H1 (cell line): ENCODE measurements around the gene TRAF3. TPM values are rescaled to one million over a fixed set of nuclear protein-coding genes. Genes with fewer than 3 reads are reported as not detected.

Experiments
- CTCF ChIA-PET: fragments of 300-600 bp; sonication (Branson Sonifier 250); formaldehyde crosslinking; loops from one replicate; lab custom pipeline; 2021; ENCODE audit not compliant: partially characterized antibody; lab: Charles Lee
- POLR2A ChIA-PET: fragments of 300-600 bp; sonication (Branson Sonifier 250); formaldehyde crosslinking; loops from one replicate; lab custom pipeline; 2021; ENCODE audit warnings: inconsistent platforms; ENCODE audit not compliant: partially characterized antibody; lab: Charles Lee
- DNase-seq, 2 experiments: peaks; one replicate each; pipeline versions ENCODE4 v3.0.0 to v3.0.0-alpha.2; 2010 to 2022; ENCODE audit warnings: low spot score in 2 of 2, low read depth in 1 of 2, mixed read lengths in 1 of 2
- FAIRE-seq: peaks from 2 replicates; lab custom pipeline; 2011; peaks lifted over from hg19 to GRCh38; lab: Jason Lieb, UNC
- H2AFZ ChIP-seq: 2 replicates; pipeline ENCODE4 v1.8.1; 2012; ENCODE audit warnings: low read length, inconsistent platforms
- H2AK5ac ChIP-seq: 2 replicates; pipeline ENCODE4 v1.6.1; 2013; ENCODE audit warnings: low read depth, low read length
- H2BK120ac ChIP-seq: replicated peaks from 2 replicates; pipeline ENCODE3; 2013; ENCODE audit warnings: low read depth, low read length, inconsistent platforms
- H2BK12ac ChIP-seq: 2 replicates; pipeline ENCODE4 v1.6.1; 2013; ENCODE audit warnings: low read depth, low read length
- H2BK15ac ChIP-seq: 2 replicates; pipeline ENCODE4 v1.6.1; 2013; ENCODE audit warnings: low read length
- H2BK20ac ChIP-seq: 2 replicates; pipeline ENCODE4 v1.6.1; 2013; ENCODE audit warnings: low read length
- H2BK5ac ChIP-seq: 2 replicates; pipeline ENCODE4 v1.6.1; 2013; ENCODE audit warnings: low read depth, low read length
- H3K14ac ChIP-seq: 2 replicates; pipeline ENCODE4 v1.6.1; 2013; ENCODE audit warnings: inconsistent platforms; ENCODE audit not compliant: insufficient read length
- H3K18ac ChIP-seq: 2 replicates; pipeline ENCODE4 v1.6.1; 2013; ENCODE audit warnings: low read length; ENCODE audit errors: extremely low read depth
- H3K23ac ChIP-seq: 2 replicates; pipeline ENCODE4 v1.6.1; 2013; ENCODE audit warnings: inconsistent platforms; ENCODE audit not compliant: insufficient read length
- H3K23me2 ChIP-seq: 2 replicates; pipeline ENCODE4 v1.6.1; 2013; ENCODE audit warnings: low read depth, low read length
- H3K27ac ChIP-seq: 2 replicates; pipeline ENCODE4 v1.6.1; 2011; ENCODE audit warnings: low read depth, low read length, inconsistent platforms
- H3K27me3 ChIP-seq, 4 experiments: replicated peaks in 1 of 4; 1 replicate in 1 of 4; 2 replicates in 3 of 4; pipeline versions ENCODE4 v1.6.1 to v1.8.1; 2011 to 2013; ENCODE audit warnings: low read length in 3 of 4, mild to moderate bottlenecking in 3 of 4, inconsistent platforms in 2 of 4, mixed read lengths in 2 of 4, moderate library complexity in 1 of 4; ENCODE audit not compliant: control insufficient read depth in 3 of 4, insufficient read depth in 3 of 4; ENCODE audit errors: extremely low read depth in 1 of 4
- H3K36me3 ChIP-seq, 4 experiments: 2 replicates each; pipeline versions ENCODE4 v1.6.1 to v1.8.1; 2011 to 2013; ENCODE audit warnings: mild to moderate bottlenecking in 4 of 4, low read length in 3 of 4, moderate library complexity in 2 of 4, control low read depth in 1 of 4, inconsistent platforms in 1 of 4; ENCODE audit not compliant: insufficient read depth in 4 of 4, control insufficient read depth in 2 of 4
- H3K4ac ChIP-seq: replicated peaks from 2 replicates; pipeline ENCODE3; 2013; ENCODE audit warnings: low read length, low read depth, mixed read lengths, inconsistent platforms; ENCODE audit not compliant: insufficient read length
- H3K4me1 ChIP-seq, 4 experiments: replicated peaks in 1 of 4; 1 replicate in 1 of 4; 2 replicates in 3 of 4; pipeline versions ENCODE4 v1.6.1 to v1.8.1; 2011 to 2013; ENCODE audit warnings: low read length in 3 of 4, inconsistent platforms in 2 of 4, mixed read lengths in 1 of 4; ENCODE audit not compliant: insufficient read depth in 4 of 4, control insufficient read depth in 3 of 4
- H3K4me2 ChIP-seq, 2 experiments: 2 replicates each; pipeline versions ENCODE4 v1.6.1 to v1.8.1; 2011 to 2013; ENCODE audit warnings: low read depth in 2 of 2, low read length in 2 of 2, control low read depth in 1 of 2, inconsistent platforms in 1 of 2, mild to moderate bottlenecking in 1 of 2; ENCODE audit not compliant: insufficient read depth in 1 of 2
- H3K4me3 ChIP-seq, 4 experiments: fragments of 200-600, 300-600 bp in 1 of 4; sonication (generic), shearing (Covaris generic), sonication (Bioruptor Twin) in 1 of 4; 2 replicates each; pipeline versions ENCODE4 v1.5.1 to v1.8.1; 2011 to 2016; ENCODE audit warnings: low read length in 4 of 4, low read depth in 3 of 4, control low read depth in 2 of 4, inconsistent platforms in 2 of 4, mild to moderate bottlenecking in 2 of 4, mixed read lengths in 1 of 4, moderate library complexity in 1 of 4; ENCODE audit not compliant: insufficient read depth in 2 of 4; ENCODE audit errors: extremely low read depth in 1 of 4
- H3K56ac ChIP-seq: replicated peaks from 2 replicates; pipeline ENCODE3; 2013; ENCODE audit warnings: low read depth, mild to moderate bottlenecking, mixed read lengths, low read length, inconsistent platforms; ENCODE audit not compliant: insufficient read length
- H3K79me1 ChIP-seq: 2 replicates; pipeline ENCODE4 v1.6.1; 2013; ENCODE audit warnings: low read depth, low read length, control low read depth
- H3K79me2 ChIP-seq, 2 experiments: 2 replicates each; pipeline versions ENCODE4 v1.6.1 to v1.8.1; 2012 to 2013; ENCODE audit warnings: low read length in 2 of 2, mild to moderate bottlenecking in 2 of 2, inconsistent platforms in 1 of 2; ENCODE audit not compliant: insufficient read depth in 2 of 2, control insufficient read depth in 1 of 2
- H3K9ac ChIP-seq, 4 experiments: replicated peaks in 1 of 4; 1 replicate in 1 of 4; 2 replicates in 3 of 4; pipeline versions ENCODE4 v1.6.1 to v1.8.1; 2011 to 2013; ENCODE audit warnings: low read depth in 3 of 4, low read length in 3 of 4, control low read depth in 2 of 4, mild to moderate bottlenecking in 2 of 4, moderate library complexity in 2 of 4, inconsistent platforms in 1 of 4; ENCODE audit errors: extremely low read depth in 1 of 4
- H3K9me3 ChIP-seq, 2 experiments: 2 replicates each; pipeline versions ENCODE4 v1.6.1 to v1.8.1; 2012 to 2013; ENCODE audit warnings: mild to moderate bottlenecking in 2 of 2, moderate library complexity in 2 of 2, control low read depth in 1 of 2, inconsistent platforms in 1 of 2, low read depth in 1 of 2, low read length in 1 of 2, mixed read lengths in 1 of 2; ENCODE audit not compliant: insufficient read depth in 2 of 2
- H4K20me1 ChIP-seq, 2 experiments: replicated peaks in 1 of 2; 2 replicates each; pipeline versions ENCODE3 to v1.8.1; 2011 to 2013; ENCODE audit warnings: inconsistent platforms in 2 of 2, low read length in 2 of 2, mild to moderate bottlenecking in 1 of 2; ENCODE audit not compliant: insufficient read depth in 2 of 2, control insufficient read depth in 1 of 2
- H4K5ac ChIP-seq: 2 replicates; pipeline ENCODE4 v1.6.1; 2013; ENCODE audit warnings: low read length, low read depth, mixed read lengths, inconsistent platforms; ENCODE audit not compliant: insufficient read length
- H4K8ac ChIP-seq: 2 replicates; pipeline ENCODE4 v1.8.0; 2013; ENCODE audit warnings: mild to moderate bottlenecking, moderate library complexity, low read length, inconsistent platforms; ENCODE audit not compliant: insufficient read depth; ENCODE audit errors: extremely low read depth
- H4K91ac ChIP-seq: replicated peaks from 2 replicates; pipeline ENCODE3; 2013; ENCODE audit warnings: low read length, mixed read lengths, inconsistent platforms; ENCODE audit not compliant: insufficient read length
- CHD2 ChIP-seq: IDR thresholded peaks from 2 replicates; pipeline ENCODE4 v1.6.1; 2012; ENCODE audit warnings: low read length, improper control_type of control experiment
- FOSL1 ChIP-seq: IDR thresholded peaks from 2 replicates; pipeline ENCODE4 v1.6.1; 2011; ENCODE audit warnings: mild to moderate bottlenecking, low read depth, low read length, moderate library complexity; ENCODE audit not compliant: insufficient read depth
- GTF2F1 ChIP-seq: IDR thresholded peaks from 2 replicates; pipeline ENCODE4 v1.6.1; 2012; ENCODE audit warnings: low read depth, low read length, improper control_type of control experiment, borderline replicate concordance
- POLR2A ChIP-seq, 2 experiments: IDR thresholded peaks; 1 replicate in 1 of 2; 2 replicates in 1 of 2; pipeline ENCODE4 v1.6.1; 2011; ENCODE audit warnings: low read depth in 2 of 2, low read length in 2 of 2, mild to moderate bottlenecking in 2 of 2; ENCODE audit errors: control extremely low read depth in 1 of 2
- TEAD4 ChIP-seq: IDR thresholded peaks from 2 replicates; pipeline ENCODE4 v1.6.1; 2012; ENCODE audit warnings: low read depth, low read length, inconsistent platforms, mixed read lengths
- WGBS, 2 experiments: shearing (Covaris generic) in 1 of 2; methylation state at CpG; one replicate each; pipeline versions ENCODE4 v1.1.6 to v1.1.7; 2013 to 2015; ENCODE audit warnings: low lambda C conversion rate in 2 of 2, mixed read lengths in 2 of 2, inconsistent platforms in 1 of 2, low coverage in 1 of 2, missing lambda C conversion rate in 1 of 2; ENCODE audit not compliant: insufficient replicate concordance in 2 of 2, insufficient coverage in 1 of 2, insufficient read length in 1 of 2; ENCODE audit errors: extremely low coverage in 1 of 2, missing lambda C conversion rate in 1 of 2; 5-methylcytosine and 5-hydroxymethylcytosine counted together
- polyA plus RNA-seq, 7 experiments: library from polyadenylated mRNA; depleted of rRNA in 3 of 7; stranded (reverse) in 5 of 7; unstranded in 2 of 7; fragments of >200 nt in 5 of 7; fragments of 200-250 nt in 2 of 7; gene quantifications; 1 replicate in 5 of 7; 2 replicates in 1 of 7; 4 replicates in 1 of 7; pipeline versions ENCODE4 v1.2.1 to v1.2.3, GENCODE V29; 2011 to 2013; ENCODE audit warnings: missing spikeins in 2 of 7, mixed read lengths in 2 of 7
- total RNA-seq: library from RNA; stranded (reverse); fragmentation: NEBNext Ultra II Directional; extraction: Animal tissue kit (Norgen Biotek cat#: 25700); gene quantifications from 2 replicates; pipeline ENCODE4 v1.2.1, GENCODE V29; 2021
- TF ChIP-seq, protein P1 (sequence below), 3 experiments: IDR thresholded peaks; 1 replicate in 2 of 3; 2 replicates in 1 of 3; pipeline versions ENCODE4 v1.5.1 to v1.6.1; 2011; ENCODE audit warnings: low read length in 3 of 3, mild to moderate bottlenecking in 3 of 3, inconsistent platforms in 2 of 3, low read depth in 1 of 3, moderate library complexity in 1 of 3; ENCODE audit not compliant: insufficient read depth in 1 of 3; ENCODE audit errors: control extremely low read depth in 1 of 3
- TF ChIP-seq, protein P2 (sequence below): IDR thresholded peaks from 2 replicates; pipeline ENCODE4 v1.6.1; 2011; ENCODE audit warnings: low read depth, mild to moderate bottlenecking, low read length; ENCODE audit not compliant: insufficient read depth

Gene TRAF3
- total and polyA plus RNA-seq, 2 of the 8 experiments (the other 6 are each of a cell fraction or from before 2014, with no cell fraction given), result 5.8 to 12.1 TPM

DNA sequence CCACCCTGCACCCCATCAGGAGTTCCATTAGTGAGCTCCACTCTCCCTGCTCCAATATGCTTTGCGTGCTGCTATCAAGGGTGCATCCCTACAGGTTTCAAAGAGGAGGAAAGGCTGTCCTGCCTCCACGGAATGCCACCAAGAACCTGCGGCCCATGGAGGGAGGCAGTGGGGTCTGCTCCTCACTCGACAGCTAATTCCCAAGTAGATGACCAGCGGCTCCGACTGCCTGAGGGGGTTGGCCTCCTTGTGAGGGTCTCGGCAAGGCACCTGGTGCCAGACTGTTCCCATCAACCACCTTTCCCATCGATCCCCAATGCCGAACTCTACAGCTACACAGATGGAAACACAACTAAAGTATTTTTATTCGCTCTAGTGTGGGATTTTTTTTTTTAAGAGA, 181.2 kb downstream of the TRAF3 start:
- no peak overlapping the region for H2BK20ac ChIP-seq
- H4K5ac ChIP-seq, result no peak overlapping the region
- no peak overlapping the region for H2BK120ac ChIP-seq
- H3K79me2 ChIP-seq, result no peaks in the 10 kb centered on the region
- H3K14ac ChIP-seq, result no peak overlapping the region
- no peak overlapping the region for H4K91ac ChIP-seq
- ChIA-PET CTCF (interaction anchor here (1.0 to 1.3 kb wide), 2 partner anchors 15 to 16 kb away, joined by 3 read pairs; no protein-coding TSS in a partner anchor), POLR2A (no interaction called here)
- H3K79me1 ChIP-seq, result no peaks in the 10 kb centered on the region; the same call in 1 of the 2 replicates
- H2AK5ac ChIP-seq, result no peak overlapping the region
- H3K4me2 ChIP-seq, result no peak overlapping the region
- no peaks in the 10 kb centered on the region for H3K9me3 ChIP-seq
- H3K4me1 ChIP-seq, result no peaks in the 10 kb centered on the region
- H2BK12ac ChIP-seq, result no peak overlapping the region
- TF ChIP-seq CHD2 (no peak), POLR2A (IDR thresholded peaks at IDR 0.05; ENCODE audit: control extremely low read depth in 1 of 2, low read depth in 2 of 2, low read length in 2 of 2) (no peak), TEAD4 (no peak), FOSL1 (no peak), GTF2F1 (no peak)
- TF ChIP-seq, protein P1, sequence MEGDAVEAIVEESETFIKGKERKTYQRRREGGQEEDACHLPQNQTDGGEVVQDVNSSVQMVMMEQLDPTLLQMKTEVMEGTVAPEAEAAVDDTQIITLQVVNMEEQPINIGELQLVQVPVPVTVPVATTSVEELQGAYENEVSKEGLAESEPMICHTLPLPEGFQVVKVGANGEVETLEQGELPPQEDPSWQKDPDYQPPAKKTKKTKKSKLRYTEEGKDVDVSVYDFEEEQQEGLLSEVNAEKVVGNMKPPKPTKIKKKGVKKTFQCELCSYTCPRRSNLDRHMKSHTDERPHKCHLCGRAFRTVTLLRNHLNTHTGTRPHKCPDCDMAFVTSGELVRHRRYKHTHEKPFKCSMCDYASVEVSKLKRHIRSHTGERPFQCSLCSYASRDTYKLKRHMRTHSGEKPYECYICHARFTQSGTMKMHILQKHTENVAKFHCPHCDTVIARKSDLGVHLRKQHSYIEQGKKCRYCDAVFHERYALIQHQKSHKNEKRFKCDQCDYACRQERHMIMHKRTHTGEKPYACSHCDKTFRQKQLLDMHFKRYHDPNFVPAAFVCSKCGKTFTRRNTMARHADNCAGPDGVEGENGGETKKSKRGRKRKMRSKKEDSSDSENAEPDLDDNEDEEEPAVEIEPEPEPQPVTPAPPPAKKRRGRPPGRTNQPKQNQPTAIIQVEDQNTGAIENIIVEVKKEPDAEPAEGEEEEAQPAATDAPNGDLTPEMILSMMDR (IDR thresholded peaks at IDR 0.05; ENCODE audit: control extremely low read depth in 1 of 3, insufficient read depth in 1 of 3, low read depth in 1 of 3, low read length in 3 of 3), result no peak
- TF ChIP-seq, protein P2, sequence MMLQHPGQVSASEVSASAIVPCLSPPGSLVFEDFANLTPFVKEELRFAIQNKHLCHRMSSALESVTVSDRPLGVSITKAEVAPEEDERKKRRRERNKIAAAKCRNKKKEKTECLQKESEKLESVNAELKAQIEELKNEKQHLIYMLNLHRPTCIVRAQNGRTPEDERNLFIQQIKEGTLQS, result no peak
- H3K27me3 ChIP-seq, result no peaks in the 10 kb centered on the region
- H3K23me2 ChIP-seq, result no peaks in the 10 kb centered on the region
- DNase-seq (no peak), FAIRE-seq (no peak)
- 89% methylated on average over 10 of the region's 10 CpGs; no CpG with 5 or more reads in 1 of the 2 experiments for WGBS, 2 experiments
- H3K18ac ChIP-seq, result no peak overlapping the region
- no peak overlapping the region for H4K8ac ChIP-seq
- peaks cover 3 to 6% of the 10 kb centered on the region in 2 experiments for H4K20me1 ChIP-seq
- H2AFZ ChIP-seq, result no peak overlapping the region
- peaks cover 13 to 62% (median 46%) of the 10 kb centered on the region in 4 experiments; a peak in 7 of 8 replicates for H3K36me3 ChIP-seq
- H2BK5ac ChIP-seq, result no peak overlapping the region
- H2BK15ac ChIP-seq, result no peak overlapping the region
- no peak overlapping the region for H3K4ac ChIP-seq
- H3K56ac ChIP-seq, result no peak overlapping the region
- no peak overlapping the region for H3K9ac ChIP-seq
- no peak overlapping the region for H3K4me3 ChIP-seq
- no peak overlapping the region for H3K23ac ChIP-seq
- H3K27ac ChIP-seq, result no peak overlapping the region
